HG03354 (cell line): ENCODE results near the gene MYL10.

Source experiments
- ATAC-seq: cut with Tn5 transposase; IDR thresholded peaks from one replicate; pipeline ENCODE4 v1.9.1; 2021; ENCODE audit warnings: mild to moderate bottlenecking; ENCODE audit not compliant: unreplicated experiment, poor library complexity, severe bottlenecking

The MYL10 gene

DNA sequence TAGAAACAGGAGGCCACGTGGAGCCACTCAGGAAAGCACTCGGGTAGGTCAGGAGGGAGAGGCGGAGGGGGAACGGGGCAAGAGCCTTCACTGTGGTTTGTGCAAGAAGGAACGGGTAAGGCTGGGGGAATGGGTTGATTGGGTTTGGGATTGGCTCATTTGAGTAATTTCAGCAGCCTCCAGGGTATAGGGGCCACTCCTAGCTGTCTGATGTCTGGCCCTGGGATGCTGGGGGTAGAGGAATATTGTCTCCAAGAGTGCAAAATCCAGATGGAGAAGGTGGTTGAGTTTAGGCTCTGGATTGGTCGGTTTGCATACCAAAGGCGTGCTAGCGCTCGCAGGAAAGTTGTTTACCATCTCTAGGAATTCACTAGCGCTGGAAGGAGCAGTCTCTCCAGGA lies 47.2 kb downstream of the MYL10 start:
- no peak for ATAC-seq

GRCh38 chr7:101580596-101580995 lies 48.5 kb downstream of the MYL10 start:
- no peak for ATAC-seq

- ATAC-seq = no peak
These were observed 50.5 kb downstream of the MYL10 start for GRCh38 chr7:101578552-101578951.

DNA sequence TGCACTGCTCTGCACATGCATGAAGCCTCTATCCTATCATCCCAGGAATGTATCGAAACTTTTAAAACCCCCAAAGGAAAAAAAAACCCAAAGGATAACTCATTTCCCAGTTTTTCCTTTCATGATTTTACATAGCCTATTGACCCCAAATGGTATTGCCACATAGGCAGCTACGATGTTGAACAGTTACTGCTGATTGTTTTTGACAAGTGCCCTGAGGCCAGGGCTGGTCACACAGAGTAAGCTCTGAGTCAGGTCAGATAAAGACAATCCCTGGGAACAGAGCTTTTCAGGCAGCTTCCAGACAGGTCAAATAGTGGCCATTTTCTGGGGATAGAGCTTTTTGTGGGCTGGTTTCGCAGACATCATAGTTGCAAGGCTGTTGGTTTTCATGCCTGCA lies 52.1 kb downstream of the MYL10 start:
- no peak for ATAC-seq

DNA sequence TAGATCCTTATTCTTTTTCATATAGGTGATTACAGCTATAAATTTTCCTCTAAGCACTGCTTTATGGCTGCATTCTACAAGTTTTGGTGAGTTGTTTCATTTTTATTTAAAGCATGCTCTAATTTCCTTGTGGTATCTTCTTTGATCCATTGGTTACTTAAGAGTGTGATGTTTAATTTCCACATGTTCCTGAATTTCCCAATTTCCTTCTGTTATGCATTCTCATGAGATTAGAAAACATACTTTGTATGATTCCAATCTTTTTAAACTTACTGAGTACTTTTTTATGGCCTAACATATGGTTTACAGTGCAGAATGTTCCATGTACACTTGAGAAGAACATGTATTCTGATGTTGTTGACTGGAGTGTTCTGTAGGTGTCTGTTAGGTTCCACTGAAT lies 53.4 kb downstream of the MYL10 start:
- ATAC-seq = no peak

GRCh38 chr7:101575168-101575567 lies 53.9 kb downstream of the MYL10 start:
- no peak for ATAC-seq

GRCh38 chr7:101572156-101572555 lies 56.9 kb downstream of the MYL10 start:
- ATAC-seq = no peak

DNA sequence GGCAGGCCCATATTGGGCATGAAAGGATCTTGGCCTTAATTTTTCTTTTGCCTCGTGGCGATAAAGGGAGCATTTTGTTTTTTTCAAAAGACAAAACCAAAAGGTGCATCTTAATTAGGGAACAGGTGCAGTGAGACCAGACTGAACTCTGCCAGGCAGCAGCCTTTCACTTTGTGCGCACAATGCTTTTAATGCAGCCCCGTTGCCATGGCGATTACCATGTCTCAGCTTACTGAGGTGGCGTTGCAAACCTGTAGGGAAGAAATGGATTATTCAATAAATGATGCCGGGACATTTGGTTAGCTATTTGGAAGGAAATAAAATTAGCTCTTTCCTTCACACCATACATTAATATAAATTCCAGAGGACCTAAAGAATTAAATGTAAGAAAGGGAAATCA lies 61.9 kb downstream of the MYL10 start:
- ATAC-seq = no peak

GRCh38 chr7:101565601-101566209 lies 63.4 kb downstream of the MYL10 start:
- no peak for ATAC-seq

GRCh38 chr7:101564778-101565211 lies 64.3 kb downstream of the MYL10 start:
- ATAC-seq = no peak

DNA sequence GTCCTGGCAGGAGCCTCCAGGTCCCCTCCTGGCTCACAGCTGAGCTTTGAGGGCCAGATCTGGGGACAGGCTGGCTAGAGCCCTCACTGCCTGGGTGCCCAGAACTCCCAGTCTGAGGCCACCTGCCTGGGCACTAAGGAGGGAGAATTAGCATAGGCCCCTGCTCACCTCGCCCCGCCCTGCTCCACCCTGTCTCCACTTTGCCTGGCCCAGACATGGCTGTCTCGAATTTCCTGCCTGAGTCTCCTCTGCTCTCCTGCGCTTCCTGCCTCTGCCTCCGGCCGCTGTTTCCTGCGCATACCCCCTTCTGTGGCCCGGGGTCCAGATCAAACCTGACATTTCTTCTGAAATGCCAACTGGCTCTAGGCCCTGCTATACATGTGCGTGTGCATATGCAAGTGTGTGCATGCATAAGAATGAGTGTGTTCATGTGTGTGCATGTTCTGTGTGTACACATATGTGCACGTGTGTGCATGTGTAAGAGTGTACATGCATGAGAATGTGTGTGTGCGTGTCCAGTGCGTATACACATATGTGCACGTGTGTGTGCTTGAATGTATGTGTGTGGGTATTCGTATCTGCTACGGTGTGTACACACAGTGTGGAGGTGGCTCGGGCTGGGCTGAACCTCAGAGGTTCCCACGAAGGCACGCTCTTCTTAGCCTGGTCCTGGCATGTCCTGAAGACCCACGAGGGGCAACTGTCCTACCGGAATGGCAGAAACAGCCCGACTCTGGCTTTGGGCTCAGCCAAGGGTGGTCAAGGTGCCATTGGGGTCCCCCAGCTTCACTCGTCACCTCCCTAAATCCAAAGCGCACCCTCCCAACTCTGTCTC lies 64.9 kb downstream of the MYL10 start:
- no peak for ATAC-seq
